Measurements from ENCODE around the gene SHB. TPM values are rescaled to one million over a fixed set of nuclear protein-coding genes. Genes with fewer than 3 reads are reported as not detected.
A peak's percentile ranks its signal among the peaks of the same experiment; 100 is the strongest.

Gene SHB
- total and polyA plus RNA-seq, 2 of the 13 experiments (the other 11 are each of a cell fraction or from before 2014, with no cell fraction given): 19.4 to 20.7 TPM

DNA sequence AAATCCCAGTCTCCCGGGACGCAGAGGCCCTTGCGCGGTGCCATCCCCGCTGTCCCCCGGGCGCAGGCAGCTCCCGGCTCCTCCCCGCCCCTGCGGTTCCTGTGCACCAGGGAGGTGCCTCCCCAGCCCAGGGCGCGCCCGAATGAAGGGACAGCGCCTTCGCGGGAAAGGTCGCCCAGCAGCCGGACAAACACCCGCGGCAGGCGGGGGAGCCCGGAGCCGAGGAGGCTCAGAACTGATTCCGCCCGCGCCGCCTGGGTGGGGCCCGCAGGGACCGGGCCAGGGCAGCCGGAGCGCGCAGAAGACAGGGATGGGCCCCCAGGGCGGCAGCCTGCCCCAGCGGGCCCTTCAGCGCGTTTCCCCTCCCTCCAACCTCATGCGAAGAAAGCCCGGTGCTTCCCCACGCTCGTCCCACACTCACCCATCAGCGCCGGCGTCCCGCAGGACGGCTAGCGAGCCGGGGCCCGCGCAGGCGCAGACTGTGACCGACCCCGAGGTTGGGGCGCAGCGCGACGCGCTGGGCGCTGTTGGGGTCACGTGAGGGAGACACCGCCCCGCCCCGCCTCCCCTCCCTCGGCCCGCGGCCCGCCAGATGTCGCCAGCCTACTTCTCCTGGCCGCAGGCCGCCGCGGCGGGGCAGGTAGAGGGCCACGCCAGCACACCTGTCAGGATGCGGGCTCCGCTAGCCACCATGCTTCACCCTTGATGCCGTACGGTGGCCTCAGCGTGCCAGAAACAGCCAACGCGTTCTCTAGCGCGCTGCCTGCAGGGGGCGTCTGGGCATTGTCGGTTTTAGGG lies 165.2 kb downstream of the SHB start, which contains the start of gene SLC25A51 (continued):
- TF ChIP-seq, protein P1, sequence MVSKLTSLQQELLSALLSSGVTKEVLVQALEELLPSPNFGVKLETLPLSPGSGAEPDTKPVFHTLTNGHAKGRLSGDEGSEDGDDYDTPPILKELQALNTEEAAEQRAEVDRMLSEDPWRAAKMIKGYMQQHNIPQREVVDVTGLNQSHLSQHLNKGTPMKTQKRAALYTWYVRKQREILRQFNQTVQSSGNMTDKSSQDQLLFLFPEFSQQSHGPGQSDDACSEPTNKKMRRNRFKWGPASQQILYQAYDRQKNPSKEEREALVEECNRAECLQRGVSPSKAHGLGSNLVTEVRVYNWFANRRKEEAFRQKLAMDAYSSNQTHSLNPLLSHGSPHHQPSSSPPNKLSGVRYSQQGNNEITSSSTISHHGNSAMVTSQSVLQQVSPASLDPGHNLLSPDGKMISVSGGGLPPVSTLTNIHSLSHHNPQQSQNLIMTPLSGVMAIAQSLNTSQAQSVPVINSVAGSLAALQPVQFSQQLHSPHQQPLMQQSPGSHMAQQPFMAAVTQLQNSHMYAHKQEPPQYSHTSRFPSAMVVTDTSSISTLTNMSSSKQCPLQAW (CRISPR knock-in tag; IDR thresholded peaks at IDR 0.05): peak; percentile 50; the same call in 1 of the 2 replicates
- TF ChIP-seq ISL2 (CRISPR knock-in tag; IDR thresholded peaks at IDR 0.05): peak; percentile 66
- TF ChIP-seq ZNF580 (CRISPR knock-in tag; IDR thresholded peaks at IDR 0.05; ENCODE audit: borderline replicate concordance, low read depth): peak; percentile 95
- TF ChIP-seq MEIS2 (CRISPR knock-in tag; IDR thresholded peaks at IDR 0.05): peak; percentile 90
- 0 out of 2 replicates have a peak, but pooled peaks have one; percentile 64 for TF ChIP-seq THYN1 (CRISPR knock-in tag; IDR thresholded peaks at IDR 0.05; ENCODE audit: borderline replicate concordance, low read depth)
- TF ChIP-seq, protein P2, sequence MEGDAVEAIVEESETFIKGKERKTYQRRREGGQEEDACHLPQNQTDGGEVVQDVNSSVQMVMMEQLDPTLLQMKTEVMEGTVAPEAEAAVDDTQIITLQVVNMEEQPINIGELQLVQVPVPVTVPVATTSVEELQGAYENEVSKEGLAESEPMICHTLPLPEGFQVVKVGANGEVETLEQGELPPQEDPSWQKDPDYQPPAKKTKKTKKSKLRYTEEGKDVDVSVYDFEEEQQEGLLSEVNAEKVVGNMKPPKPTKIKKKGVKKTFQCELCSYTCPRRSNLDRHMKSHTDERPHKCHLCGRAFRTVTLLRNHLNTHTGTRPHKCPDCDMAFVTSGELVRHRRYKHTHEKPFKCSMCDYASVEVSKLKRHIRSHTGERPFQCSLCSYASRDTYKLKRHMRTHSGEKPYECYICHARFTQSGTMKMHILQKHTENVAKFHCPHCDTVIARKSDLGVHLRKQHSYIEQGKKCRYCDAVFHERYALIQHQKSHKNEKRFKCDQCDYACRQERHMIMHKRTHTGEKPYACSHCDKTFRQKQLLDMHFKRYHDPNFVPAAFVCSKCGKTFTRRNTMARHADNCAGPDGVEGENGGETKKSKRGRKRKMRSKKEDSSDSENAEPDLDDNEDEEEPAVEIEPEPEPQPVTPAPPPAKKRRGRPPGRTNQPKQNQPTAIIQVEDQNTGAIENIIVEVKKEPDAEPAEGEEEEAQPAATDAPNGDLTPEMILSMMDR (CRISPR knock-in tag; IDR thresholded peaks at IDR 0.05): peak; percentile 99
- TF ChIP-seq RBM22 (optimal IDR thresholded peaks at IDR 0.05; ENCODE audit: low read length): peak; percentile 62
- TF ChIP-seq SUZ12 (IDR thresholded peaks at IDR 0.05; ENCODE audit: low read depth, low read length): no peak
- TF ChIP-seq BCL6 (CRISPR knock-in tag; IDR thresholded peaks at IDR 0.05): peak; percentile 77
- TF ChIP-seq PHF20 (CRISPR knock-in tag; IDR thresholded peaks at IDR 0.05): peak; percentile 92
- TF ChIP-seq IKZF4 (CRISPR knock-in tag; IDR thresholded peaks at IDR 0.05; ENCODE audit: borderline replicate concordance, low read depth, not compliant biosample characterization): peak; percentile 47
- TF ChIP-seq HNRNPUL1 (IDR thresholded peaks at IDR 0.05; ENCODE audit: low read depth, low read length): no peak; the same call in none of the 2 replicates
- TF ChIP-seq ZNF790 (CRISPR knock-in tag; IDR thresholded peaks at IDR 0.05; ENCODE audit: borderline replicate concordance): peak; percentile 97
- TF ChIP-seq ZNF333 (CRISPR knock-in tag; IDR thresholded peaks at IDR 0.05; ENCODE audit: borderline replicate concordance): no peak
- no peak for TF ChIP-seq ATF1 (CRISPR knock-in tag; IDR thresholded peaks at IDR 0.05)
- TF ChIP-seq ZNF607 (CRISPR knock-in tag; IDR thresholded peaks at IDR 0.05; ENCODE audit: borderline replicate concordance): peak; percentile 84
- TF ChIP-seq NRL (CRISPR knock-in tag; IDR thresholded peaks at IDR 0.05; ENCODE audit: borderline replicate concordance): no peak; the same call in 1 of the 2 replicates
- TF ChIP-seq SRY (CRISPR knock-in tag; IDR thresholded peaks at IDR 0.05): peak; percentile 84; the same call in 1 of the 2 replicates
- peak; percentile 32; the same call in 1 of the 2 replicates for TF ChIP-seq ZSCAN9 (CRISPR knock-in tag; IDR thresholded peaks at IDR 0.05; ENCODE audit: borderline replicate concordance)
- TF ChIP-seq, protein P3, sequence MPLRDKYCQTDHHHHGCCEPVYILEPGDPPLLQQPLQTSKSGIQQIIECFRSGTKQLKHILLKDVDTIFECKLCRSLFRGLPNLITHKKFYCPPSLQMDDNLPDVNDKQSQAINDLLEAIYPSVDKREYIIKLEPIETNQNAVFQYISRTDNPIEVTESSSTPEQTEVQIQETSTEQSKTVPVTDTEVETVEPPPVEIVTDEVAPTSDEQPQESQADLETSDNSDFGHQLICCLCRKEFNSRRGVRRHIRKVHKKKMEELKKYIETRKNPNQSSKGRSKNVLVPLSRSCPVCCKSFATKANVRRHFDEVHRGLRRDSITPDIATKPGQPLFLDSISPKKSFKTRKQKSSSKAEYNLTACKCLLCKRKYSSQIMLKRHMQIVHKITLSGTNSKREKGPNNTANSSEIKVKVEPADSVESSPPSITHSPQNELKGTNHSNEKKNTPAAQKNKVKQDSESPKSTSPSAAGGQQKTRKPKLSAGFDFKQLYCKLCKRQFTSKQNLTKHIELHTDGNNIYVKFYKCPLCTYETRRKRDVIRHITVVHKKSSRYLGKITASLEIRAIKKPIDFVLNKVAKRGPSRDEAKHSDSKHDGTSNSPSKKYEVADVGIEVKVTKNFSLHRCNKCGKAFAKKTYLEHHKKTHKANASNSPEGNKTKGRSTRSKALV (CRISPR knock-in tag; IDR thresholded peaks at IDR 0.05): peak; percentile 87; the same call in 1 of the 2 replicates
- no peak for TF ChIP-seq ZNF263 (CRISPR knock-in tag; IDR thresholded peaks at IDR 0.05)
- TF ChIP-seq THAP11 (CRISPR knock-in tag; IDR thresholded peaks at IDR 0.05): peak; percentile 94
- peak; percentile 95 for TF ChIP-seq IRF2 (CRISPR knock-in tag; IDR thresholded peaks at IDR 0.05)
- TF ChIP-seq ZFX (CRISPR knock-in tag; IDR thresholded peaks at IDR 0.05; ENCODE audit: low read depth): peak; percentile 98
- TF ChIP-seq ZNF841 (CRISPR knock-in tag; IDR thresholded peaks at IDR 0.05; ENCODE audit: borderline replicate concordance): no peak

Data from HepG2 (cell line).